A549 (cell line): ENCODE measurements around the gene SLC12A7. TPM values are rescaled to one million over a fixed set of nuclear protein-coding genes. Genes with fewer than 3 reads are reported as not detected.

Experiments
- ATAC-seq, 2 experiments: fragments of 200-7000 bp in 1 of 2; fragments of >200 bp in 1 of 2; cut with Nextera tagmentation in 1 of 2; cut with Tn5 transposase in 1 of 2; 3 replicates each; pipeline versions ENCODE4 v1.8.0 to v1.9.1; 2018 to 2020; ENCODE audit warnings: mild to moderate bottlenecking in 1 of 2, moderate library complexity in 1 of 2
- CTCF ChIA-PET: fragments of 300-600 bp; sonication (Branson Sonifier 250); formaldehyde crosslinking; extraction: SDS; loops from one replicate; lab custom pipeline; 2021; ENCODE audit warnings: antibody characterized with exemption, inconsistent platforms; lab: Yijun Ruan, JAX
- POLR2A ChIA-PET: fragments of 350-600 bp; formaldehyde crosslinking; extraction: SDS; loops from one replicate; lab custom pipeline; 2021; ENCODE audit warnings: antibody characterized with exemption, inconsistent platforms; lab: Yijun Ruan, JAX
- DNase-seq, 2 experiments: peaks; one replicate each; pipeline versions ENCODE4 v3.0.0 to v3.0.0-alpha.2; 2011 to 2016; ENCODE audit warnings: low read depth in 1 of 2, low spot score in 1 of 2
- FAIRE-seq: peaks from 2 replicates; lab custom pipeline; 2011; peaks lifted over from hg19 to GRCh38; lab: Jason Lieb, UNC
- H3K27ac ChIP-seq, 2 experiments: fragments of >200 bp; sonication (Bioruptor Twin); formaldehyde crosslinking; 3 replicates each; pipeline ENCODE4 v1.5.1; 2016 to 2017
- H3K4me1 ChIP-seq: fragments of >200 bp; sonication (Bioruptor Twin); formaldehyde crosslinking; 3 replicates; pipeline ENCODE4 v1.6.1; 2016
- H3K4me2 ChIP-seq: fragments of >200 bp; sonication (Bioruptor Twin); formaldehyde crosslinking; 3 replicates; pipeline ENCODE4 v1.6.1; 2016
- H3K4me3 ChIP-seq: fragments of >200 bp; sonication (Bioruptor Twin); formaldehyde crosslinking; 3 replicates; pipeline ENCODE4 v1.5.1; 2016
- H3K9me3 ChIP-seq: fragments of >200 bp; sonication (Bioruptor Twin); formaldehyde crosslinking; 3 replicates; pipeline ENCODE4 v1.6.1; 2016
- ATOH8 ChIP-seq: fragments of 250-450 bp; sonication (Bioruptor Pico); IDR thresholded peaks from 2 replicates; pipeline ENCODE4 v1.5.0; 2020; ENCODE audit warnings: low read depth, mild to moderate bottlenecking, moderate library complexity
- BHLHE40 ChIP-seq: IDR thresholded peaks from 2 replicates; pipeline ENCODE4 v1.6.1; 2012; ENCODE audit warnings: low read depth, low read length, inconsistent platforms
- CHD2 ChIP-seq: fragments of 150-350 bp; IDR thresholded peaks from 2 replicates; pipeline ENCODE4 v1.6.1; 2014; ENCODE audit warnings: low read length; ENCODE audit not compliant: partially characterized antibody
- CHD4 ChIP-seq: fragments of 200-600 bp; sonication (generic); IDR thresholded peaks from 2 replicates; pipeline ENCODE4 v1.6.1; 2016; ENCODE audit warnings: antibody characterized with exemption, mild to moderate bottlenecking, borderline replicate concordance
- EHMT2 ChIP-seq: fragments of 200-600 bp; sonication (generic); IDR thresholded peaks from 2 replicates; pipeline ENCODE4 v1.6.1; 2016; ENCODE audit warnings: antibody characterized with exemption, low read depth, mild to moderate bottlenecking, moderate library complexity
- ELK1 ChIP-seq: fragments of 150-350 bp; IDR thresholded peaks from 2 replicates; pipeline ENCODE4 v1.6.1; 2014; ENCODE audit warnings: low read depth, mild to moderate bottlenecking, low read length
- EP300 ChIP-seq, 2 experiments: fragments of >200 bp; sonication (Bioruptor Twin); formaldehyde crosslinking; IDR thresholded peaks; 2 replicates in 1 of 2; 3 replicates in 1 of 2; pipeline ENCODE4 v1.6.1; 2016 to 2017
- GATA3 ChIP-seq: IDR thresholded peaks from 2 replicates; pipeline ENCODE4 v1.6.1; 2012; ENCODE audit warnings: borderline replicate concordance
- HEYL ChIP-seq: fragments of 250-450 bp; sonication (Bioruptor Pico); IDR thresholded peaks from 2 replicates; pipeline ENCODE4 v1.8.0; 2021; ENCODE audit warnings: mild to moderate bottlenecking, moderate library complexity
- HMGXB4 ChIP-seq: fragments of 250-450 bp; sonication (Bioruptor Pico); IDR thresholded peaks from 2 replicates; pipeline ENCODE4 v1.5.0; 2021; ENCODE audit warnings: mild to moderate bottlenecking, moderate library complexity, borderline replicate concordance
- HOXA7 ChIP-seq: fragments of 250-450 bp; sonication (Bioruptor Pico); IDR thresholded peaks from 2 replicates; pipeline ENCODE4 v1.5.0; 2020; ENCODE audit warnings: mild to moderate bottlenecking, moderate library complexity
- HOXB5 ChIP-seq: fragments of 250-450 bp; sonication (Bioruptor Pico); IDR thresholded peaks from 2 replicates; pipeline ENCODE4 v1.5.0; 2020; ENCODE audit warnings: mild to moderate bottlenecking, moderate library complexity
- KDM1A ChIP-seq: fragments of 200-600 bp; sonication (generic); IDR thresholded peaks from 2 replicates; pipeline ENCODE4 v1.6.1; 2016; ENCODE audit warnings: low read depth, mild to moderate bottlenecking
- MAZ ChIP-seq: fragments of 150-350 bp; IDR thresholded peaks from 2 replicates; pipeline ENCODE4 v1.6.1; 2014; ENCODE audit warnings: antibody characterized with exemption, low read depth, low read length, borderline replicate concordance
- NPAS2 ChIP-seq: fragments of 250-450 bp; sonication (Bioruptor Pico); IDR thresholded peaks from 2 replicates; pipeline ENCODE4 v1.8.0; 2022; ENCODE audit warnings: mild to moderate bottlenecking, moderate library complexity, borderline replicate concordance
- NR3C1 ChIP-seq: fragments of >200 bp; sonication (Bioruptor Twin); formaldehyde crosslinking; IDR thresholded peaks from 3 replicates; pipeline ENCODE4 v1.6.1; 2017
- PHF8 ChIP-seq: fragments of 200-600 bp; sonication (generic); IDR thresholded peaks from 2 replicates; pipeline ENCODE4 v1.6.1; 2016; ENCODE audit warnings: low read depth, mild to moderate bottlenecking, antibody characterized with exemption, moderate library complexity, borderline replicate concordance
- RAD21 ChIP-seq, 2 experiments: fragments of >200 bp in 1 of 2; sonication (Bioruptor Twin) in 1 of 2; formaldehyde crosslinking in 1 of 2; IDR thresholded peaks in 1 of 2; conservative IDR thresholded peaks in 1 of 2; 2 replicates in 1 of 2; 3 replicates in 1 of 2; pipeline ENCODE4 v1.6.1; 2012 to 2018; ENCODE audit warnings: inconsistent platforms in 1 of 2
- REST ChIP-seq: fragments of 200-600 bp; sonication (generic); IDR thresholded peaks from 2 replicates; pipeline ENCODE4 v1.6.1; 2016; ENCODE audit warnings: antibody characterized with exemption, mild to moderate bottlenecking, moderate library complexity
- SMC3 ChIP-seq: fragments of >200 bp; sonication (Bioruptor Twin); formaldehyde crosslinking; IDR thresholded peaks from 3 replicates; pipeline ENCODE4 v1.6.1; 2018; ENCODE audit warnings: inconsistent platforms
- WGBS: methylation state at CpG from one replicate; pipeline ENCODE4 v1.1.6; 2017; ENCODE audit errors: missing lambda C conversion rate; 5-methylcytosine and 5-hydroxymethylcytosine counted together
- polyA plus RNA-seq, 4 experiments: library from polyadenylated mRNA; depleted of rRNA in 3 of 4; stranded (reverse); fragments of >200 nt; fragmentation: RNase III in 1 of 4; extraction: RNeasy Plus Mini Kit Qiagen cat#74134 plus additional on column Dnase treatment in 1 of 4; gene quantifications; 2 replicates in 3 of 4; 3 replicates in 1 of 4; pipeline ENCODE4 v1.2.3, GENCODE V29; 2011 to 2017

SLC12A7 gene
- polyA plus RNA-seq, 2 of the 4 experiments (the other 2 are of a cell fraction) = 11.2 to 22.5 TPM

- Histone ChIP-seq H3K4me2 (peak overlapping the region; percentile 98; the same call in 2 of the 3 replicates), H3K9me3 (no peaks in the 10 kb centered on the region)
- ChIA-PET CTCF (interaction anchor here (0.7 to 7.7 kb wide), 18 partner anchors 9 to 165 kb away, joined by 3 to 82 read pairs (median 8); no protein-coding TSS in a partner anchor), POLR2A (no interaction called here)
- ATAC-seq = peak in 1 of 2 experiments; percentile 30; a peak in 2 of 6 replicates
- TF ChIP-seq RAD21 (conservative IDR thresholded peaks at IDR 0.05 in 1 of 2, IDR thresholded peaks at IDR 0.05 in 1 of 2) (peak in 1 of 2 experiments; percentile 21; a peak in 1 of 5 replicates), SMC3 (peak; percentile 14; the same call in 1 of the 3 replicates), EHMT2 (no peak)
- TF ChIP-seq, all 56 proteins: peak for 2
- no peak overlapping the region for H3K4me3 ChIP-seq
- DNase-seq (peak; percentile 35 to 43), FAIRE-seq (no peak)
- H3K27ac ChIP-seq = no peak overlapping the region
- H3K4me1 ChIP-seq = peaks cover 27% of the 10 kb centered on the region
- WGBS = 68% methylated on average over 4 of the region's 4 CpGs
Measured at GRCh38 chr5:1010181-1010510, 101.7 kb downstream of the SLC12A7 start.

- CTCF ChIA-PET = interaction anchor here (0.7 to 7.7 kb wide), 25 partner anchors 8 to 165 kb away, joined by 3 to 82 read pairs (median 5); no protein-coding TSS in a partner anchor
- peak in 1 of 2 experiments; percentile 2; a peak in 2 of 6 replicates for ATAC-seq
Measured at GRCh38 chr5:1009359-1010180, 102.3 kb downstream of the SLC12A7 start.

More at GRCh38 chr5:1009359-1010180, 102.3 kb downstream of the SLC12A7 start:
- peak overlapping the region; percentile 64 for H3K4me3 ChIP-seq
- POLR2A ChIA-PET = no interaction called here
- peaks cover 28% of the 10 kb centered on the region for H3K4me1 ChIP-seq
- TF ChIP-seq GATA3 = no peak
- TF ChIP-seq HEYL (CRISPR knock-in tag) = no peak
- no peak for TF ChIP-seq HOXA7 (CRISPR knock-in tag)
- TF ChIP-seq ATOH8 (CRISPR knock-in tag) = no peak
- TF ChIP-seq REST = no peak
- TF ChIP-seq ELK1 = no peak
- no peak for TF ChIP-seq CHD4
- no peak for TF ChIP-seq CHD2
- no peak for TF ChIP-seq NPAS2 (CRISPR knock-in tag)
- no peak for TF ChIP-seq NR3C1
- no peak for TF ChIP-seq PHF8
- TF ChIP-seq KDM1A = no peak
- TF ChIP-seq EP300 (IDR thresholded peaks at IDR 0.05) = no peak
- TF ChIP-seq SMC3 = no peak
- no peak for TF ChIP-seq HOXB5 (CRISPR knock-in tag)
- no peak for TF ChIP-seq BHLHE40
- TF ChIP-seq MAZ = no peak
- TF ChIP-seq HMGXB4 (CRISPR knock-in tag) = no peak
- peak overlapping the region; percentile 70 to 91; a peak in 5 of 6 replicates for H3K27ac ChIP-seq
- no peak for DNase-seq
- peak overlapping the region; percentile 98 for H3K4me2 ChIP-seq
- WGBS = 47% methylated on average over 14 of the region's 70 CpGs
- no peaks in the 10 kb centered on the region for H3K9me3 ChIP-seq
- no peak for FAIRE-seq
